ENCODE results near the gene HIF1A.
"Not testable (repeated sequence)": the region's sequence is repeated elsewhere in the genome, so short reads cannot be mapped to it uniquely, and the experiment has no call there.

The HIF1A gene

DNA sequence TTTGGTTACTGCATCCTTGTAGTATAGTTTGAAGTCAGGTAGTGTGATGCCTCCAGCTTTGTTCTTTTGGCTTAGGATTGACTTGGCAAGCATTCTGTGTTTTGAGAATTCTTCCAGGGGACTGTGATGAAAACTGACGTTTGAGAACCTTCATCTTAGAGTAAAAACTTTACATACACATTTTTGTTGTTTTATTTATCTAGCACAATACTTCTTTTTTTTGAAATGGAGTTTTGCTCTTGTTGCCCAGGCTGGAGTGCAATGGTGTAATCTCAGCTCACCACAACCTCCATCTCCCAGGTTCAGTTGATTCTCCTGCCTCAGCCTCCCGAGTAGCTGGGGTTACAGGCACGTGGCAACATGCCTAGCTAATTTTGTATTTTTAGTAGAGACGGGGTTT, 13.4 kb downstream of the HIF1A start:
- not testable (repeated sequence) for DNase-seq (ENCODE audit: low read depth in 2 of 2)

GRCh38 chr14:61710853-61711817, 15.8 kb downstream of the HIF1A start:
- no peak for DNase-seq (ENCODE audit: low read depth in 2 of 2)

- DNase-seq (ENCODE audit: low read depth in 2 of 2) = no peak
Measured at GRCh38 chr14:61712137-61712536, 16.8 kb downstream of the HIF1A start.

DNA sequence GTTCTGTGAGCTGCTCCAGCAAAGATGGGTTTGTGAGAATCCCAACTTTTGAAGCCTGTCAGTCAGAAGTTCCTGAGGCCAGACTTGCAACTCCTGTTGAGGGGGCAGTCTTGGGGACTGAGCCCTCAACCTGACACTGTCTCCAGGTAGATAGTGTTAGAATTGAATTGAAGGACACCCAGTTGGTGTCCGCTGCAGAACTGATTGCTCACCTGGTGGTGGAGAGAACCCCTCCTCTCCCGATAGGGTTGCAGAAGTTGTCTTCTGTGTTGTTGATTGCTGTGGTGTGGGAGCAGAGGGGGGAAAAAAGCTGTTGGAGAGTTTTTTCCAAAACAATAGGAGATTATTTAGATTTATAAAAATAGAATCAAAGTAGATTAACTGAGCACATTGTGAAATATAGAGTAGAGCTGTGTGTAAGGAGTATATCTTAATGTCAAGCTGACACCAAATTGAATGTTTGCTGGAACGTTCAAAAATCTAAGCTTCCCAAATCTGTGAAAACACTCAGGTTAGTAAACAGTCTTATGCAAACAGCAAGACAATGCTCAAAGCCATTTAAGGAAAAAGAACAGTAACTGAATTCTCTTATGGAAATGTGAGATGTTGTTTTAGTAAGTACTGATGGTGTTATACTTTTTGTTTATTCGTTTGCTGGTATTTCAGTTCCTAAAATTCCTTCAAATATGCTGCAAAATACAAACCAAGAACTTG, 18.6 kb downstream of the HIF1A start:
- no peak for DNase-seq (ENCODE audit: low read depth in 2 of 2)

GRCh38 chr14:61716956-61717355, 21.6 kb downstream of the HIF1A start:
- DNase-seq (ENCODE audit: low read depth in 2 of 2) = no peak

DNA sequence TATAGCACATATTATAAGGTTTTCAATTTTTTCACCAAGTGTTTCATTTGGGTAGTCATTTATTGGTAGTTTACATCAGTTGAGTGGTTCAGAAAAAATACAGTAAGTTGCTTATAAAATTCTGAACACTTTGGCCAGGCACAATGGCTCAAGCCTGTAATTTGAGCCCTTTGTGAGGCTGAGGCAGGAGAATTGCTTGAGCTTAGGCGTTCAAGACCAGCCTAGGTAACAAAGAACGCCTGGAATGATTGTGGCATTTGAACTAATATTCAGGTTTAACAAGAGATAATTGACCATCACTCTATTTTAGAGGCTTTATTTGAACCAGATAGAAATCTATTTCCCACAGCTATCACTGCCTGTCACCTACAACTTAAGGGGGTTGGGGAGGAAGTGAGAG, 22.7 kb downstream of the HIF1A start:
- no peak for DNase-seq (ENCODE audit: low read depth in 2 of 2)

- DNase-seq (ENCODE audit: low read depth in 2 of 2) = no peak
Measured at GRCh38 chr14:61719344-61720293, 24.3 kb downstream of the HIF1A start.

GRCh38 chr14:61720294-61720661, 25.0 kb downstream of the HIF1A start:
- DNase-seq (ENCODE audit: low read depth in 2 of 2) = no peak

GRCh38 chr14:61720741-61721140, 25.4 kb downstream of the HIF1A start:
- DNase-seq (ENCODE audit: low read depth in 2 of 2) = no peak

GRCh38 chr14:61724133-61724532, 28.8 kb downstream of the HIF1A start:
- no peak for DNase-seq (ENCODE audit: low read depth in 2 of 2)

GRCh38 chr14:61726778-61727658, 31.7 kb downstream of the HIF1A start:
- DNase-seq (ENCODE audit: low read depth in 2 of 2) = no peak

DNA sequence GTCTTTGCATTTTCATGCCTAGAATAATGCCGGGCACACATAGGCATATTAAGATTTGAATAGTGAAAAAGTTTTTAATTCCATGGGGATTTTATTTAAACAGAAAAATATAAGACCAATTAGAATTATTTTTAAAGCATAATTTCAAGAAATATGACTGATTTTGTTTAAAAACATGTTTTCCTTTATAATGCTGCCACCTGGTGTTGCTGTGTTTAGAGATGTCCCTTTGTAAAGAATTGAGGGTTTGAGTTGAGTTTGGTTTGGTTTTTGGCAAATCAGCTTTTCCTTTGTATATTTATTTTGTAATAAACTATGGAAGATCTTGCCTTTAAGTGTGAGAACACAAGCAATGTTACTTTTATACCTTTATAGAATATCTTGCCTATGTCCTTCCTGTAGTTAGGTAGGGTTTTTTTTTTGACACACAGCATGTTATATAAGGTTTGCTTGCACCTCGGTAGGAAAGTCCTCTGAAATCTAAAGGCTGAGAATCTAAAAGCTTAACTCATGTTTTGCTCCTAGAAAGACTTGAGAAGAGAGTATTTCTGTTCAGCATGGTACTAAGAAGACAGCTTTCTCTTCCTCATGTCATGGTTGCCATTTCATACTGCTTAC, 35.6 kb downstream of the HIF1A start:
- DNase-seq (ENCODE audit: low read depth in 2 of 2) = no peak

DNA sequence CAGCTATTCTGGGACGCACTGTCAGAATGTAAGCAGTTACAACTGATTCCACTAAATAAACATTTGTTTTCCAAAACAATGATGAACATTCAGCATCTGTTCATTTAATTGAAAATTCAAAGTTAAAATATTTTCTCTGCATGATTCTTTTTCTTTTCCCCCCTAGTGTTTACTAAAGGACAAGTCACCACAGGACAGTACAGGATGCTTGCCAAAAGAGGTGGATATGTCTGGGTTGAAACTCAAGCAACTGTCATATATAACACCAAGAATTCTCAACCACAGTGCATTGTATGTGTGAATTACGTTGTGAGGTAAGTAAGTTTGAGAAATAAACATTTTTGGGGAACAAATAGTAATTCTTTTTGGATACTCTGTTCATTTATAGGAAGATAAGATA, 38.7 kb downstream of the HIF1A start:
- DNase-seq (ENCODE audit: low read depth in 2 of 2) = no peak

DNA sequence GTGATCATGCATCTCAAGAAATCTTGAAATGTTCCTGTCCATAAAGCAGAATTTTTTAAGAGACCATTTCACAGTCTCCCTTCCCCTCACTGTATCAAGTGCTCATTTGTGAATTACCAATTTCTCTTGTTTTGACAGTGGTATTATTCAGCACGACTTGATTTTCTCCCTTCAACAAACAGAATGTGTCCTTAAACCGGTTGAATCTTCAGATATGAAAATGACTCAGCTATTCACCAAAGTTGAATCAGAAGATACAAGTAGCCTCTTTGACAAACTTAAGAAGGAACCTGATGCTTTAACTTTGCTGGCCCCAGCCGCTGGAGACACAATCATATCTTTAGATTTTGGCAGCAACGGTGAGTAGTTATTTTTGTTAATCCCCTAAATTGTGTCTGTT, 41.4 kb downstream of the HIF1A start:
- no peak for DNase-seq (ENCODE audit: low read depth in 2 of 2)

DNA sequence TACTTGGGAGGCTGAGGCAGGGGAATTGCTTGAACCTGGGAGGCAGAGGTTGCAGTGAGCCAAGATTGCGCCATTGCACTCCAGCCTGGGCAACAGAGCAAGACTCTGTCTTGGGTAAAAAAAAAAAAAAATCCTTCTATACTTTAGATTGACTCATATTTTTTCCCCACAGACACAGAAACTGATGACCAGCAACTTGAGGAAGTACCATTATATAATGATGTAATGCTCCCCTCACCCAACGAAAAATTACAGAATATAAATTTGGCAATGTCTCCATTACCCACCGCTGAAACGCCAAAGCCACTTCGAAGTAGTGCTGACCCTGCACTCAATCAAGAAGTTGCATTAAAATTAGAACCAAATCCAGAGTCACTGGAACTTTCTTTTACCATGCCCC, 42.6 kb downstream of the HIF1A start:
- no peak for DNase-seq (ENCODE audit: low read depth in 2 of 2)

GRCh38 chr14:61739133-61739532, 43.8 kb downstream of the HIF1A start:
- DNase-seq (ENCODE audit: low read depth in 2 of 2) = no peak

DNA sequence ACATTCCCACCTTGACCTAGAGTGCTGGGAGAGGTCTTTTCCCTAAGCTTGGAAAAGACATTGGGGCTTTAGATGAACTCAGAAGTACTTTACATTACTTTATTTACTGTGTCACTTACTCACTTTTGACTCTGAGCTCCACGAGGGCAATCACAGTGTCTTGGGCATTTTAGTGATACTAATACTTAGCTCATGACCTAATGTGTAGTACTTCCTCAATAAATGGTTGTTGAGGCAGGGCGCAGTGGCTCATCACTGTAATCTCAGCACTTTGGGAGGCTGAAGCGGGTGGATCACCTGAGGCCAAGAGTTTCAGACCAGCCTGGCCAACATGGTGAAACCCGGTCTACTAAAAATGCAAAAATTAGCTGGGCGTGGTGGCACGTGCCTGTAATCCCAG, 47.1 kb downstream of the HIF1A start:
- no peak for DNase-seq (ENCODE audit: low read depth in 2 of 2)

- no peak for DNase-seq (ENCODE audit: low read depth in 2 of 2)
Measured at GRCh38 chr14:61744238-61744637, 48.9 kb downstream of the HIF1A start.

- not testable (repeated sequence) for DNase-seq (ENCODE audit: low read depth in 2 of 2)
Measured at GRCh38 chr14:61746346-61746745, 51.0 kb downstream of the HIF1A start.

DNA sequence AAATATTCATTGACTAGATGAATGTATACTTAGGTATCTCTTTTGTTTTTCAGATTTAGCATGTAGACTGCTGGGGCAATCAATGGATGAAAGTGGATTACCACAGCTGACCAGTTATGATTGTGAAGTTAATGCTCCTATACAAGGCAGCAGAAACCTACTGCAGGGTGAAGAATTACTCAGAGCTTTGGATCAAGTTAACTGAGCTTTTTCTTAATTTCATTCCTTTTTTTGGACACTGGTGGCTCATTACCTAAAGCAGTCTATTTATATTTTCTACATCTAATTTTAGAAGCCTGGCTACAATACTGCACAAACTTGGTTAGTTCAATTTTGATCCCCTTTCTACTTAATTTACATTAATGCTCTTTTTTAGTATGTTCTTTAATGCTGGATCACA, 51.6 kb downstream of the HIF1A start:
- no peak for DNase-seq (ENCODE audit: low read depth in 2 of 2)

All from stimulated activated CD8-positive, alpha-beta memory T cell treated with anti-CD3 and anti-CD28 coated beads, Interleukin-7, amount 100 ng/mL, for 1 hour (primary cell).